SK-N-SH (cell line): ENCODE results near the gene METTL17. TPM values are rescaled to one million over a fixed set of nuclear protein-coding genes. Genes with fewer than 3 reads are reported as not detected.
"Not testable (repeated sequence)": the region's sequence is repeated elsewhere in the genome, so short reads cannot be mapped to it uniquely, and the experiment has no call there.

ENCODE experiments used
- CTCF ChIA-PET: fragments of 300-600, 350-600 bp; formaldehyde crosslinking; extraction: SDS; loops from one replicate; lab custom pipeline; 2021; lab: Yijun Ruan, JAX
- POLR2A ChIA-PET: fragments of 350-600 bp; sonication (Branson Sonifier 250); formaldehyde crosslinking; extraction: SDS; loops from one replicate; lab custom pipeline; 2020; ENCODE audit warnings: antibody characterized with exemption, inconsistent platforms; lab: Yijun Ruan, JAX
- DNase-seq: peaks from one replicate; pipeline ENCODE4 v3.0.0; 2012
- H2AFZ ChIP-seq: fragments of 200-600 bp; sonication (generic); 2 replicates; pipeline ENCODE4 v1.8.1; 2016; ENCODE audit warnings: antibody characterized with exemption, mild to moderate bottlenecking, low read depth
- H3F3A ChIP-seq: fragments of 200-600 bp; sonication (generic); replicated peaks from 2 replicates; pipeline ENCODE3; 2016; ENCODE audit warnings: antibody characterized with exemption, mild to moderate bottlenecking; ENCODE audit not compliant: insufficient read depth
- H3K27ac ChIP-seq, 2 experiments: fragments of 200-500 bp in 1 of 2; fragments of 200-600 bp in 1 of 2; sonication (Bioruptor generic) in 1 of 2; sonication (generic), shearing (Covaris generic) in 1 of 2; 2 replicates each; pipeline versions ENCODE4 v1.5.1 to v1.6.1; 2014 to 2016; ENCODE audit warnings: low read depth in 2 of 2, inconsistent platforms in 1 of 2, low read length in 1 of 2, mild to moderate bottlenecking in 1 of 2, mixed read lengths in 1 of 2
- H3K27me3 ChIP-seq: fragments of 200-600 bp; sonication (generic), shearing (Covaris generic); 2 replicates; pipeline ENCODE4 v1.6.1; 2016; ENCODE audit warnings: mixed run types; ENCODE audit not compliant: insufficient read depth
- H3K36me3 ChIP-seq, 2 experiments: fragments of 200-500 bp in 1 of 2; fragments of 200-600 bp in 1 of 2; sonication (Bioruptor generic) in 1 of 2; sonication (generic) in 1 of 2; replicated peaks in 1 of 2; 2 replicates each; pipeline versions ENCODE3 to v1.5.1; 2014 to 2016; ENCODE audit warnings: low read length in 1 of 2, mild to moderate bottlenecking in 1 of 2; ENCODE audit not compliant: insufficient read depth in 2 of 2, control insufficient read depth in 1 of 2
- H3K4me1 ChIP-seq, 2 experiments: fragments of 200-500 bp in 1 of 2; fragments of 200-600 bp in 1 of 2; sonication (Bioruptor generic) in 1 of 2; sonication (generic), shearing (Covaris generic) in 1 of 2; 2 replicates each; pipeline versions ENCODE4 v1.5.1 to v1.6.1; 2014 to 2016; ENCODE audit warnings: low read depth in 1 of 2, low read length in 1 of 2, mixed run types in 1 of 2; ENCODE audit not compliant: insufficient read depth in 2 of 2, control insufficient read depth in 1 of 2
- H3K4me2 ChIP-seq: fragments of 200-600 bp; sonication (generic), shearing (Covaris generic); 2 replicates; pipeline ENCODE4 v1.6.1; 2017; ENCODE audit warnings: mixed run types
- H3K4me3 ChIP-seq, 2 experiments: fragments of 200-500 bp in 1 of 2; fragments of 200-600 bp in 1 of 2; sonication (Bioruptor generic) in 1 of 2; sonication (generic), shearing (Covaris generic) in 1 of 2; 2 replicates each; pipeline versions ENCODE4 v1.5.1 to v1.8.1; 2014 to 2016; ENCODE audit warnings: low read depth in 2 of 2, inconsistent platforms in 1 of 2, low read length in 1 of 2, mild to moderate bottlenecking in 1 of 2, mixed read lengths in 1 of 2, moderate library complexity in 1 of 2
- H3K79me2 ChIP-seq: fragments of 200-600 bp; sonication (generic); 2 replicates; pipeline ENCODE4 v1.8.1; 2017; ENCODE audit warnings: mild to moderate bottlenecking; ENCODE audit not compliant: insufficient read depth
- H3K9ac ChIP-seq: fragments of 200-600 bp; sonication (generic); 2 replicates; pipeline ENCODE4 v1.6.1; 2017; ENCODE audit warnings: mixed run types
- H3K9me2 ChIP-seq: fragments of 200-600 bp; sonication (generic); 2 replicates; pipeline ENCODE4 v1.6.1; 2017; ENCODE audit warnings: mixed run types
- H3K9me3 ChIP-seq: fragments of 200-600 bp; sonication (generic); 2 replicates; pipeline ENCODE4 v1.6.1; 2017; ENCODE audit warnings: mixed run types, mild to moderate bottlenecking, moderate library complexity
- H4K20me1 ChIP-seq: fragments of 200-600 bp; sonication (generic); 2 replicates; pipeline ENCODE4 v1.6.1; 2017; ENCODE audit warnings: mild to moderate bottlenecking, mixed run types; ENCODE audit not compliant: insufficient read depth
- ELF1 ChIP-seq: IDR thresholded peaks from 2 replicates; pipeline ENCODE4 v1.4.0; 2012
- FOXM1 ChIP-seq: IDR thresholded peaks from 2 replicates; pipeline ENCODE4 v1.4.0; 2012; ENCODE audit warnings: low read depth, mild to moderate bottlenecking
- GATA2 ChIP-seq: sonication (generic); formaldehyde crosslinking; IDR thresholded peaks from 2 replicates; pipeline ENCODE4 v1.5.0; 2020; ENCODE audit warnings: mild to moderate bottlenecking, missing genetic modification reagents
- NRF1 ChIP-seq: IDR thresholded peaks from 2 replicates; pipeline ENCODE4 v1.6.1; 2012; ENCODE audit warnings: low read depth, mild to moderate bottlenecking, low read length
- REST ChIP-seq: IDR thresholded peaks from 2 replicates; pipeline ENCODE4 v1.6.1; 2012; ENCODE audit warnings: mild to moderate bottlenecking, low read depth, low read length, moderate library complexity
- RXRA ChIP-seq: IDR thresholded peaks from 2 replicates; pipeline ENCODE4 v1.4.0; 2012; ENCODE audit warnings: low read depth, mild to moderate bottlenecking, borderline replicate concordance
- SIN3A ChIP-seq: IDR thresholded peaks from 2 replicates; pipeline ENCODE4 v1.6.1; 2012; ENCODE audit warnings: low read depth, mild to moderate bottlenecking, low read length, moderate library complexity, borderline replicate concordance
- TAF1 ChIP-seq: IDR thresholded peaks from 2 replicates; pipeline ENCODE4 v1.6.1; 2012; ENCODE audit warnings: low read depth, mild to moderate bottlenecking, low read length, moderate library complexity, borderline replicate concordance
- YY1 ChIP-seq: IDR thresholded peaks from 2 replicates; pipeline ENCODE4 v1.4.0; 2012; ENCODE audit warnings: low read depth, mild to moderate bottlenecking
- ZBTB33 ChIP-seq: IDR thresholded peaks from 2 replicates; pipeline ENCODE4 v1.4.0; 2012; ENCODE audit warnings: low read depth, borderline replicate concordance
- WGBS: methylation state at CpG from one replicate; pipeline ENCODE4 v1.1.6; 2017; ENCODE audit warnings: low lambda C conversion rate; 5-methylcytosine and 5-hydroxymethylcytosine counted together
- polyA plus RNA-seq, 3 experiments: library from polyadenylated mRNA; depleted of rRNA; stranded (reverse); fragments of >200 nt; gene quantifications; 2 replicates each; pipeline ENCODE4 v1.2.3, GENCODE V29; 2012

The METTL17 gene
- polyA plus RNA-seq, 1 of the 3 experiments (the other 2 are of a cell fraction): 104 TPM

GRCh38 chr14:20955538-20955873 lies 34.3 kb upstream of the METTL17 start:
- peaks cover 31% of the 10 kb centered on the region; the same call in 1 of the 2 replicates for H3K27me3 ChIP-seq
- POLR2A ChIA-PET: not testable (repeated sequence)
- WGBS: 4% methylated on average over 5 of the region's 5 CpGs

DNA sequence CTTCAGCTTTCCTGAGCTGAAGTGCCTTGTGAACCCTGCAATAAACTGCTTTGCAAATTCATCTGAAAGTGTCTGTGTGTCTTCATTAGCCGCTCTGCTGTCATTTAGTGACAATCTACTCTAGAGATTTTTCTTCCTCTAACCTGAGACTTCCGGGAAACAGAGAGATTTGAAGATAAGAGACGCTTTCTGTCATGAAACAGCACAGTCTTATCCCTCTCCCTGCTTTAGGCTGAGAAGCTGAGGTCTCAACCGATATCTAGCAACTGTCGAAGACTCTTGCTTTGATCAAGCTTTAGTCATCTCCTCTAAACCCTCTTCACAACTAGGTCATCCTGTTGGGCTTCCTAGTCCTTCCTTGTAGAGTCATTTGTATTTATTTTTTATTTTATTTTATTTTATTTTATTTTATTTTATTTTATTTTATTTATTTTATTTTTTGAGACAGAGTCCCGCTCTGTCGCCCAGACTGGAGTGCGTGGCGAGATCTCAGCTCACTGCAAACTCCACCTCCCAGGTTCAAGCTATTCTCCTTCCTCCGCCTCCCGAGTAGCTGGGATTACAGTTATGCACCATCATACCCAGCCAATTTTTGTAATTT lies 33.3 kb upstream of the METTL17 start:
- Histone ChIP-seq H3K4me2 (no peak overlapping the region), H3K36me3 (no peaks in the 10 kb centered on the region), H3K27ac (no peak overlapping the region), H3K9me2 (no peaks in the 10 kb centered on the region; the same call in 1 of the 2 replicates), H3K9ac (no peak overlapping the region), H3K4me1 (no peaks in the 10 kb centered on the region), H2AFZ (no peak overlapping the region), H3F3A (no peaks in the 10 kb centered on the region), H3K4me3 (no peak overlapping the region), H4K20me1 (no peaks in the 10 kb centered on the region), H3K27me3 (peaks cover 22% of the 10 kb centered on the region; the same call in 1 of the 2 replicates), H3K9me3 (no peaks in the 10 kb centered on the region), H3K79me2 (no peaks in the 10 kb centered on the region)
- 8% methylated on average over 11 of the region's 11 CpGs for WGBS
- ChIA-PET POLR2A (no interaction called here), CTCF (interaction anchor here (1.3 to 3.1 kb wide), 2 partner anchors 15 to 99 kb away, joined by 4 to 27 read pairs; no protein-coding TSS in a partner anchor)
- no peak for TF ChIP-seq NRF1
- no peak for TF ChIP-seq ZBTB33
- TF ChIP-seq RXRA: no peak
- no peak for TF ChIP-seq ELF1
- no peak for TF ChIP-seq GATA2 (CRISPR knock-in tag)
- TF ChIP-seq YY1: no peak
- no peak for TF ChIP-seq TAF1
- no peak for TF ChIP-seq FOXM1
- TF ChIP-seq REST: no peak
- TF ChIP-seq SIN3A: no peak
- DNase-seq: no peak

More at GRCh38 chr14:20955538-20955873, 34.3 kb upstream of the METTL17 start:
- not testable (repeated sequence) for H2AFZ ChIP-seq, H3K36me3 ChIP-seq, H3K9ac ChIP-seq, H3K9me2 ChIP-seq, H3K4me1 ChIP-seq, H3K9me3 ChIP-seq, DNase-seq, H3K79me2 ChIP-seq, H3K27ac ChIP-seq, H3K4me2 ChIP-seq, H3F3A ChIP-seq, H3K4me3 ChIP-seq, H4K20me1 ChIP-seq
- CTCF ChIA-PET: interaction anchor here (1.3 to 3.1 kb wide), 2 partner anchors 16 to 98 kb away, joined by 4 to 27 read pairs; no protein-coding TSS in a partner anchor

GRCh38 chr14:20958946-20959345 lies 30.8 kb upstream of the METTL17 start:
- POLR2A ChIA-PET, H3K9ac ChIP-seq, H3F3A ChIP-seq, H3K4me3 ChIP-seq, H4K20me1 ChIP-seq, H3K79me2 ChIP-seq, H3K36me3 ChIP-seq, H3K9me2 ChIP-seq, H2AFZ ChIP-seq, H3K4me2 ChIP-seq, DNase-seq, H3K4me1 ChIP-seq, H3K9me3 ChIP-seq, H3K27ac ChIP-seq: not testable (repeated sequence)
- H3K27me3 ChIP-seq: peaks cover 27% of the 10 kb centered on the region; the same call in 1 of the 2 replicates
- CTCF ChIA-PET: interaction anchor here (2.8 kb wide), 1 partner anchor 12 kb away, joined by 31 read pairs; no protein-coding TSS in a partner anchor
